Measurements from ENCODE around the gene SHOC1. TPM values are rescaled to one million over a fixed set of nuclear protein-coding genes. Genes with fewer than 3 reads are reported as not detected.

Gene SHOC1
- total RNA-seq, 1 experiment from 2014 or later, result 1.1 TPM

DNA sequence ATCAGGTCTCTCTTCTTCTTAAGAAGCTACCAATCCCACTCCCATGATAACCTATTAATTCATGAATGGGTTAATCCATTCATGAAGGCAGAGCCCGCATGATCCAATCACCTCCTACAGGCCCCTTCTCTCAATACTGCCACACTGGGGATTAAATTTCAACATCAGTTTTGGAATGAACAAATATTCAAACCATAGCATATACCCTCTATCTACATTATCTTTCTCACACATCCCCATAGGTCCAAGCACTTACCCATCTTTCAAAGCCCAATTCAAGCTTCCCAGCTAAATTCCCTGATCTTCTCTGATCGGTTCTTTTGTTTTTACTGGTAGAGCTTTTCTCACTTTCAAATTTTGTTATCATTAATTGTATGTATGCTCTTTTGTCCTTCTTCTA, 10.5 kb upstream of the SHOC1 start (continued):
- TF ChIP-seq EZH2 (IDR thresholded peaks at IDR 0.05) (no peak), ELF1 (IDR thresholded peaks at IDR 0.05; ENCODE audit: borderline replicate concordance, low read depth) (no peak)
- TF ChIP-seq, protein P1, sequence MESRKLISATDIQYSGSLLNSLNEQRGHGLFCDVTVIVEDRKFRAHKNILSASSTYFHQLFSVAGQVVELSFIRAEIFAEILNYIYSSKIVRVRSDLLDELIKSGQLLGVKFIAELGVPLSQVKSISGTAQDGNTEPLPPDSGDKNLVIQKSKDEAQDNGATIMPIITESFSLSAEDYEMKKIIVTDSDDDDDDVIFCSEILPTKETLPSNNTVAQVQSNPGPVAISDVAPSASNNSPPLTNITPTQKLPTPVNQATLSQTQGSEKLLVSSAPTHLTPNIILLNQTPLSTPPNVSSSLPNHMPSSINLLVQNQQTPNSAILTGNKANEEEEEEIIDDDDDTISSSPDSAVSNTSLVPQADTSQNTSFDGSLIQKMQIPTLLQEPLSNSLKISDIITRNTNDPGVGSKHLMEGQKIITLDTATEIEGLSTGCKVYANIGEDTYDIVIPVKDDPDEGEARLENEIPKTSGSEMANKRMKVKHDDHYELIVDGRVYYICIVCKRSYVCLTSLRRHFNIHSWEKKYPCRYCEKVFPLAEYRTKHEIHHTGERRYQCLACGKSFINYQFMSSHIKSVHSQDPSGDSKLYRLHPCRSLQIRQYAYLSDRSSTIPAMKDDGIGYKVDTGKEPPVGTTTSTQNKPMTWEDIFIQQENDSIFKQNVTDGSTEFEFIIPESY (IDR thresholded peaks at IDR 0.05; ENCODE audit: extremely low read depth, insufficient replicate concordance, low read length), result no peak

DNA sequence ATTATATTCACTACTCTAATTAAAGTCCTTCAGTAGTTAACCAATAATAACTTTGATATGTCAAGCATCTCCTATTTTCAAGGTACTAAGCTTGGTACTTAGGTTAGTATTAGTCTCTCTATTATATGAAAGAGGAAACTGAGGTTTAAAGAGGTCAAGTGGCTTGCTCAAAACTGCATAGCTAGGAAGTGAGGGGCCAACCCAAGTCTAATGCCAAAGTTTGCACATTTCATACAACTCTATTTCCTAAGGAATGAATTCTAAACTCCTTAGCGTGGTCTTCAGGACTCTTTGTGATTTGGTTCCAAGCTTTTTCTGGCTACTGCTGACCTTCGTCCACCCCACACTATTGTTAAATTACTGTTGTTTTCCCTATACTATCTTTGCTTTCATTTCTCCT, 9.9 kb upstream of the SHOC1 start:
- Histone ChIP-seq H3K36me3 (ENCODE audit: control insufficient read depth in 1 of 2, insufficient read depth in 2 of 2, low read length in 2 of 2) (no peaks in the 10 kb centered on the region), H3K4me1 (ENCODE audit: control insufficient read depth in 1 of 2, insufficient read depth in 2 of 2, low read length in 2 of 2) (peaks cover 0 to 17% of the 10 kb centered on the region in 2 experiments; a peak in 3 of 4 replicates), H4K20me1 (ENCODE audit: insufficient read depth) (no peaks in the 10 kb centered on the region), H3K4me2 (ENCODE audit: low read length) (no peak overlapping the region), H3K27ac (ENCODE audit: low read depth, low read length) (no peak overlapping the region), H2AFZ (ENCODE audit: low read depth, low read length, poor library complexity, severe bottlenecking) (no peak overlapping the region), H3K79me2 (ENCODE audit: insufficient read depth, low read length) (no peaks in the 10 kb centered on the region), H3K4me3 (replicated peaks in 1 of 2; ENCODE audit: low read depth in 1 of 2, low read length in 2 of 2) (no peak overlapping the region), H3K9me2 (ENCODE audit: insufficient read depth) (no peaks in the 10 kb centered on the region), H3K27me3 (ENCODE audit: insufficient read depth, low read length) (no peaks in the 10 kb centered on the region), H3K9ac (ENCODE audit: low read length) (no peak overlapping the region), H3K9me3 (ENCODE audit: control insufficient read depth in 1 of 2, insufficient read depth in 1 of 2, low read depth in 1 of 2, low read length in 2 of 2) (no peaks in the 10 kb centered on the region)
- ChIA-PET CTCF (no interaction called here), RAD21 (ENCODE audit: low non-redundant PET in 1 of 2, low total read pairs in 2 of 2, uncharacterized antibody in 2 of 2, unreplicated experiment in 2 of 2) (no interaction called here), POLR2A (no interaction called here)
- intact Hi-C loops (cut with micrococcal nuclease), result no loop called here
- BruUV-seq (replicated peaks), result no TSS peak
- DNase-seq (ENCODE audit: low read depth, low spot score), result no peak
- TF ChIP-seq SIN3A (IDR thresholded peaks at IDR 0.05; ENCODE audit: low read depth) (no peak), SP1 (IDR thresholded peaks at IDR 0.05; ENCODE audit: low read depth) (no peak), ZNF274 (IDR thresholded peaks at IDR 0.05; ENCODE audit: low read depth, low read length) (no peak), YY1 (IDR thresholded peaks at IDR 0.05; ENCODE audit: extremely low read depth, insufficient replicate concordance, low read depth, low read length) (no peak), POLR2A (IDR thresholded peaks at IDR 0.05; ENCODE audit: borderline replicate concordance, extremely low read depth, insufficient read depth, insufficient read length) (no peak), POLR2AphosphoS5 (IDR thresholded peaks at IDR 0.05; ENCODE audit: low read depth, low read length) (no peak), JUND (IDR thresholded peaks at IDR 0.05) (no peak), CBX3 (IDR thresholded peaks at IDR 0.05; ENCODE audit: low read depth) (no peak)
- TF ChIP-seq, protein P2, sequence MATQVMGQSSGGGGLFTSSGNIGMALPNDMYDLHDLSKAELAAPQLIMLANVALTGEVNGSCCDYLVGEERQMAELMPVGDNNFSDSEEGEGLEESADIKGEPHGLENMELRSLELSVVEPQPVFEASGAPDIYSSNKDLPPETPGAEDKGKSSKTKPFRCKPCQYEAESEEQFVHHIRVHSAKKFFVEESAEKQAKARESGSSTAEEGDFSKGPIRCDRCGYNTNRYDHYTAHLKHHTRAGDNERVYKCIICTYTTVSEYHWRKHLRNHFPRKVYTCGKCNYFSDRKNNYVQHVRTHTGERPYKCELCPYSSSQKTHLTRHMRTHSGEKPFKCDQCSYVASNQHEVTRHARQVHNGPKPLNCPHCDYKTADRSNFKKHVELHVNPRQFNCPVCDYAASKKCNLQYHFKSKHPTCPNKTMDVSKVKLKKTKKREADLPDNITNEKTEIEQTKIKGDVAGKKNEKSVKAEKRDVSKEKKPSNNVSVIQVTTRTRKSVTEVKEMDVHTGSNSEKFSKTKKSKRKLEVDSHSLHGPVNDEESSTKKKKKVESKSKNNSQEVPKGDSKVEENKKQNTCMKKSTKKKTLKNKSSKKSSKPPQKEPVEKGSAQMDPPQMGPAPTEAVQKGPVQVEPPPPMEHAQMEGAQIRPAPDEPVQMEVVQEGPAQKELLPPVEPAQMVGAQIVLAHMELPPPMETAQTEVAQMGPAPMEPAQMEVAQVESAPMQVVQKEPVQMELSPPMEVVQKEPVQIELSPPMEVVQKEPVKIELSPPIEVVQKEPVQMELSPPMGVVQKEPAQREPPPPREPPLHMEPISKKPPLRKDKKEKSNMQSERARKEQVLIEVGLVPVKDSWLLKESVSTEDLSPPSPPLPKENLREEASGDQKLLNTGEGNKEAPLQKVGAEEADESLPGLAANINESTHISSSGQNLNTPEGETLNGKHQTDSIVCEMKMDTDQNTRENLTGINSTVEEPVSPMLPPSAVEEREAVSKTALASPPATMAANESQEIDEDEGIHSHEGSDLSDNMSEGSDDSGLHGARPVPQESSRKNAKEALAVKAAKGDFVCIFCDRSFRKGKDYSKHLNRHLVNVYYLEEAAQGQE (IDR thresholded peaks at IDR 0.05; ENCODE audit: low read depth), result no peak
- TF ChIP-seq, protein P3, sequence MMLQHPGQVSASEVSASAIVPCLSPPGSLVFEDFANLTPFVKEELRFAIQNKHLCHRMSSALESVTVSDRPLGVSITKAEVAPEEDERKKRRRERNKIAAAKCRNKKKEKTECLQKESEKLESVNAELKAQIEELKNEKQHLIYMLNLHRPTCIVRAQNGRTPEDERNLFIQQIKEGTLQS (IDR thresholded peaks at IDR 0.05), result no peak
- TF ChIP-seq, protein P1 (IDR thresholded peaks at IDR 0.05; ENCODE audit: extremely low read depth, insufficient replicate concordance, low read length), result no peak
- TF ChIP-seq, protein P4, sequence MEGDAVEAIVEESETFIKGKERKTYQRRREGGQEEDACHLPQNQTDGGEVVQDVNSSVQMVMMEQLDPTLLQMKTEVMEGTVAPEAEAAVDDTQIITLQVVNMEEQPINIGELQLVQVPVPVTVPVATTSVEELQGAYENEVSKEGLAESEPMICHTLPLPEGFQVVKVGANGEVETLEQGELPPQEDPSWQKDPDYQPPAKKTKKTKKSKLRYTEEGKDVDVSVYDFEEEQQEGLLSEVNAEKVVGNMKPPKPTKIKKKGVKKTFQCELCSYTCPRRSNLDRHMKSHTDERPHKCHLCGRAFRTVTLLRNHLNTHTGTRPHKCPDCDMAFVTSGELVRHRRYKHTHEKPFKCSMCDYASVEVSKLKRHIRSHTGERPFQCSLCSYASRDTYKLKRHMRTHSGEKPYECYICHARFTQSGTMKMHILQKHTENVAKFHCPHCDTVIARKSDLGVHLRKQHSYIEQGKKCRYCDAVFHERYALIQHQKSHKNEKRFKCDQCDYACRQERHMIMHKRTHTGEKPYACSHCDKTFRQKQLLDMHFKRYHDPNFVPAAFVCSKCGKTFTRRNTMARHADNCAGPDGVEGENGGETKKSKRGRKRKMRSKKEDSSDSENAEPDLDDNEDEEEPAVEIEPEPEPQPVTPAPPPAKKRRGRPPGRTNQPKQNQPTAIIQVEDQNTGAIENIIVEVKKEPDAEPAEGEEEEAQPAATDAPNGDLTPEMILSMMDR (IDR thresholded peaks at IDR 0.05 in 2 of 3, conservative IDR thresholded peaks at IDR 0.05 in 1 of 3; ENCODE audit: borderline replicate concordance in 1 of 3, insufficient read depth in 1 of 3, low read depth in 2 of 3, low read length in 2 of 3), result no peak
- TF ChIP-seq, protein P5, sequence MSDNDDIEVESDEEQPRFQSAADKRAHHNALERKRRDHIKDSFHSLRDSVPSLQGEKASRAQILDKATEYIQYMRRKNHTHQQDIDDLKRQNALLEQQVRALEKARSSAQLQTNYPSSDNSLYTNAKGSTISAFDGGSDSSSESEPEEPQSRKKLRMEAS (IDR thresholded peaks at IDR 0.05), result no peak
- no peak for ATAC-seq
